HUES64 (cell line): ENCODE data around the gene ELANE.
A peak's percentile ranks its signal among the peaks of the same experiment; 100 is the strongest.
"Not testable (repeated sequence)": the region's sequence is repeated elsewhere in the genome, so short reads cannot be mapped to it uniquely, and the experiment has no call there.

Source experiments
- H3K27ac ChIP-seq: 2 replicates; pipeline ENCODE4 v1.7.0; 2013; ENCODE audit warnings: low read depth, low read length, inconsistent platforms
- H3K27me3 ChIP-seq: 2 replicates; pipeline ENCODE4 v1.6.1; 2013; ENCODE audit warnings: mild to moderate bottlenecking, low read length; ENCODE audit not compliant: insufficient read depth
- H3K36me3 ChIP-seq: 2 replicates; pipeline ENCODE4 v1.6.1; 2013; ENCODE audit warnings: mild to moderate bottlenecking, low read length; ENCODE audit not compliant: insufficient read depth
- H3K4me1 ChIP-seq: 2 replicates; pipeline ENCODE4 v1.6.1; 2013; ENCODE audit warnings: mild to moderate bottlenecking, low read length, moderate library complexity; ENCODE audit not compliant: insufficient read depth
- H3K4me3 ChIP-seq: 2 replicates; pipeline ENCODE4 v1.5.1; 2013; ENCODE audit warnings: mild to moderate bottlenecking, low read length, moderate library complexity
- H3K9ac ChIP-seq: 2 replicates; pipeline ENCODE4 v1.6.1; 2013; ENCODE audit warnings: mild to moderate bottlenecking, low read depth, low read length
- H3K9me3 ChIP-seq: 2 replicates; pipeline ENCODE4 v1.6.1; 2013; ENCODE audit warnings: low read depth, low read length; ENCODE audit not compliant: insufficient read depth
- WGBS: fragments of 150-250, 120-280 bp; methylation state at CpG from one replicate; pipeline ENCODE4 v1.1.7; 2013; ENCODE audit warnings: missing lambda C conversion rate; 5-methylcytosine and 5-hydroxymethylcytosine counted together

The ELANE gene

DNA sequence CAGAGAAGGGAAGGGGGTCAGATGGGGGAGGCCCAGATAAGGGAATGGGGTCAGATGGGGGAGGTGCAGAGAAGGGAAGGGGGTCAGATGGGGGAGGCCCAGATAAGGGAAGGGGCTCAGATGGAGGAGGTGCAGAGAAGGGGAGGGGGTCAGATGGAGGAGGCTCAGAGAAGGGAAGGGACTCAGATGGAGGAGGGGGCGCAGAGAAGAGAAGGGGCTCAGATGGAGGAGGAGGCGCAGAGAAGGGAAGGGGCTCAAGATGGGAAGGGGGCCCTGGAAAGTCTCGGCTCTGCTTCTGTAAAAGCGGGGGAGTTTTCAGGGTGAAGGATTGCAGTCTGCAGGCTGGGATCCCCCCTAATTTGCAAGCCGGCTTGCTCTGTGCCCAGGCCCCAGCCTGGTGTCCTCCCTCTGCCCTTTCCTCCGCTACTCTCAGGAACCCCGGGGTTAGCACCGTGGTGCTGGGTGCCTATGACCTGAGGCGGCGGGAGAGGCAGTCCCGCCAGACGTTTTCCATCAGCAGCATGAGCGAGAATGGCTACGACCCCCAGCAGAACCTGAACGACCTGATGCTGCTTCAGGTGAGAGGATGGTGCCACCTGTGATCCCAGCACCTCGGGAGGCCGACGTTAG is 22.9 kb upstream of the ELANE start:
- Histone ChIP-seq H3K9me3 (no peaks in the 10 kb centered on the region), H3K36me3 (no peaks in the 10 kb centered on the region), H3K9ac (no peak overlapping the region), H3K27ac (no peak overlapping the region), H3K27me3 (no peaks in the 10 kb centered on the region), H3K4me3 (no peak overlapping the region), H3K4me1 (no peaks in the 10 kb centered on the region)
- 82% methylated on average over 18 of the region's 18 CpGs for WGBS

DNA sequence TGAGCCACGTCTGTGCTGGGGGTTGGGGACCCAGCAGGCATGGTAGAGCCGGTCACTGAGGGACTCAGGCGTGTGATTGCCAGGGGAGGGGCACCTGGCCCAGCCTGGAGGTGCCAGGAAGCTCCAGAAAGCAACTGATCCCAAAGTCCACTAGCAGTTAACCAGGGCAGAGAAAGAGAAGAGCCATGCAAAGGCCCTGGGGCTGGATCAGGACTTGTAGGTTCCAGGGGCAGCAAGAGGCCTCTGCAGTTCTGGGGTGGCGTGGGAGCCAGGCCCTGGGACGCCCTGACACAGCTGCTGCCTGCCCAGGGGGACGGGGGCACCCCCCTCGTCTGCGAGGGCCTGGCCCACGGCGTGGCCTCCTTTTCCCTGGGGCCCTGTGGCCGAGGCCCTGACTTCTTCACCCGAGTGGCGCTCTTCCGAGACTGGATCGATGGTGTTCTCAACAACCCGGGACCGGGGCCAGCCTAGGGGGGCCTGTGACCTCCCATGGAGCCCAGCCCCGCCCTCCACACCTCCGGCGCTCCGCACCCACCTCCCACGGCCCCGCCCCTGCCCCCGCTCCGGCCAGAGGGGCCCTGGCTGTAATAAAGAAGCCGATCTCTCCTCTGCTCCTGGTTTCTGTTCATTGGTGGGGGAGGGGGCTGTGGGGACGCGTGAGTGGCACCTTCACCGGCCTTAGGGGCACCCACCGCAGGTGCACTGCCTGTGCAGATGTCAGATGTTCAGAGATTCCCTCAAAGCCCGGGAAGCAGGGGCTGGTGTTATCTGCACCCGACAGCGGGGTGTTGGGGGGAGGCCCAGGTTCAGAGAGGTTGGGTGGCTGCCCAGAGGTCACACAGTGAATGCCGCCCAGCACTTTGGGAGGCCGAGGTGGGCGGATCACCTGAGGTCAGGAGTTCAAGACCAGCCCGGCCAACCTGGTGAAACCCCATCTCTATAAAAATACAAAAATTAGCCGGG is 20.4 kb upstream of the ELANE start:
- no peak overlapping the region for H3K9ac ChIP-seq
- 82% methylated on average over 38 of the region's 38 CpGs for WGBS
- H3K4me1 ChIP-seq = no peaks in the 10 kb centered on the region
- H3K27ac ChIP-seq = no peak overlapping the region
- H3K36me3 ChIP-seq = no peaks in the 10 kb centered on the region
- H3K4me3 ChIP-seq = no peak overlapping the region
- H3K27me3 ChIP-seq = no peaks in the 10 kb centered on the region
- no peaks in the 10 kb centered on the region for H3K9me3 ChIP-seq

DNA sequence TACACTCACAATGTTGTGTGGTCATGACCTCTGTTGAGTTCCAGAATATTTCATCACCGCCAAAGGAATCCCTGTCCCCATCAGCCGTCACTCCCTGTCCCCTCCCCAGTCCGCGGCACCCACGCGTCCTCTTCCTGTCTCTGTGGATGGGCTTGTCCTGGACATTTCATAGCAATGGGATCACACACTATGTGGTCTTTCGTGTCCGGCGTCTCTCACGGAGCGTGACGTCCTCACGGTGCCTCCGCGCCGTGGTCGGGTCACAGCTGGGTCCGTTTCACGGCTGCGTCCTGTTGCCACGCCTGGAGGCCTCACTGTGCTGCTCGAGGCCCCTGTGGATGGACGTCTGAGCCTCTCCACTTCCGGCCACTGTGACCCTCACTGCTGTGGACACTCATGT is 17.9 kb upstream of the ELANE start:
- no peak overlapping the region for H3K4me3 ChIP-seq

DNA sequence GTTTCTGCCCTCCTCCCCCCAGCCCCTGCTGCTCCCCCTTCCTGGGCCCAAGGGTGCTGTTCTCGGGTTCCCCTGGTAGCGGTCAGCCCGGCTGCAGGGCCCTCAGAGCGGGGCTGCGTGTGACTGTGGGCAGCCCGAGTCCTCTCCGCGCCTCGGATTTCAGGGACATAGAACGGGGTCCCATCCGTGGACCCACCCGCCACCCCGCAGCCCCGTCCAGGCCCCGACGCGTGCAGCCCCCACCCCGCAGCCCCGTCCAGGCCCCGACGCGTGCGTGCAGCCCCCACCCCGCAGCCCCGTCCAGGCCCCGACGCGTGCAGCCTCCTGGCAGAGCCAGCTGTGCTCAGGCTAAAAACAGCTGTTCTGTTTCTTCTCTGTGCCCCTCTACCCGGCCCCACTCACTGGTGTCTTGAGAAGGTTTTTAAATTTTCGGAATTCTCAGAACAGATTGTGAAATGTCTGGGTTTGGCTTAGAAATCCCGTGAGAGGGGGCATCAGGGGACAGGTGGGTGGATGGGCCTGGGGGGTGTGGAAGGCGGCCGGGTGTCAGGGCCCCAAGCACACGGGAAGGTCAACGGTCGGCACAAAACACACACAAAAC is 16.8 kb upstream of the ELANE start:
- H3K9ac ChIP-seq = no peak overlapping the region
- no peak overlapping the region for H3K4me3 ChIP-seq
- no peaks in the 10 kb centered on the region for H3K36me3 ChIP-seq
- WGBS = 92% methylated on average over 31 of the region's 36 CpGs
- H3K9me3 ChIP-seq = no peaks in the 10 kb centered on the region
- H3K27ac ChIP-seq = no peak overlapping the region
- H3K4me1 ChIP-seq = no peaks in the 10 kb centered on the region
- no peaks in the 10 kb centered on the region for H3K27me3 ChIP-seq

More for the DNA sequence above, 17.9 kb upstream of the ELANE start:
- Histone ChIP-seq H3K4me1 (no peaks in the 10 kb centered on the region), H3K36me3 (no peaks in the 10 kb centered on the region), H3K27me3 (no peaks in the 10 kb centered on the region), H3K9ac (no peak overlapping the region), H3K27ac (no peak overlapping the region), H3K9me3 (no peaks in the 10 kb centered on the region)
- WGBS = 92% methylated on average over 24 of the region's 24 CpGs

DNA sequence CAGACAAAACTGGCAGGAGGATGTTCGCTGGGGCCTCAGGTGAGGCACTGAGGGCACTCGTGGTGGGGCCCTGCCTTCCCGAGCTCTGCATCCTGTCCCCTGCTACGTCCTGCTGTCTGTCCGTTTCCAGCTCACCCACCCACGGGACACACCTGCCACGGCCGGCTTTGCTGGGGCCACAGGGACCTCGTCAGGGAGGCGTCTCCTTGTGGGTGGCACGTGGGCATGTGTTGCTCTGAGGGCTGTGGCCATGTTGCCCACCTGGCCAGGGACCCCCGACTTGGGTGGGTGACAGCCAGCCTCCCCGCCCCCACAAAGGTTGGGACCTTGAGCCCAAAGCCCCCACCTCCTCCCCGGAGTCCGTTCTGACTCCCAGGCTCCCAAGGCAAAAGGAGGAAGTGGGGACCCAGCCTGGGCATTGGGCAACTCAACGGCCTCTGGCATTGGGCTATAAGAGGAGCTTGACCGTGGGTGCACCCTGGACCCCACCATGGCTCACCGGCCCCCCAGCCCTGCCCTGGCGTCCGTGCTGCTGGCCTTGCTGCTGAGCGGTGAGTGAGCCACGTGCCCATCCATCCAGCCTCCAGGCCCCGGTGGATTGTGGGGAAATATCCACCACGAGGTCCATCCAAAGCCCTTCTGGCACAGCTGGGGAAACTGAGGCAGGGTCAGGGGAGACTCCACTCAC is 11.4 kb upstream of the ELANE start, which contains the start of gene PRTN3:
Gene PRTN3, plus strand, starts transcription at position 481 of the 688 bp plus-strand sequence. Its CDS starts 10 bp downstream, at position 491.
- Histone ChIP-seq H3K9ac (no peak within 1 kb of the TSS), H3K27me3 (peaks cover 23% of the 10 kb centered on the region), H3K4me1 (no peaks in the 10 kb centered on the region), H3K9me3 (no peaks in the 10 kb centered on the region), H3K27ac (no peak within 1 kb of the TSS), H3K36me3 (no peaks in the 10 kb centered on the region), H3K4me3 (no peak within 1 kb of the TSS)
- WGBS = 85% methylated on average over 24 of the region's 24 CpGs

DNA sequence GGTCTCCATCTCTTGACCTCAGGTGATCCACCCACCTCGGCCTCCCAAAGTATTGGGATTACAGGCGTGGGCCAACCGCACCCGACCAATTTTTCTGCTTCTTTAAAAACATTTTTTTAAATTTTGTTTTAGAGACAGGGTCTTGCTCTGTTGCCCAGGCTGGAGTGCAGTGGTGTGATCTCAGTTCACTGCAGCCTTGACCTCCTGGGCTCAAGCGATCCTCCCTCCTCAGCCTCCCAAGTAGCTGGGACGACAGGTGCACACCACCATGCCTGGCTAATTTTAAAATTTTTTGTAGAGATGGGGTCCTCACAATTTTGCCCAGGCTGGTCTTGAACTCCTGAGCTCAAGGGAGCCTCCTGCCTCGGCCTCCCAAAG is 9.3 kb upstream of the ELANE start:
- H3K36me3 ChIP-seq, H3K27ac ChIP-seq, H3K4me1 ChIP-seq, H3K4me3 ChIP-seq, H3K9me3 ChIP-seq, H3K9ac ChIP-seq: not testable (repeated sequence)
- 93% methylated on average over 7 of the region's 7 CpGs for WGBS
- H3K27me3 ChIP-seq = peaks cover 23% of the 10 kb centered on the region

DNA sequence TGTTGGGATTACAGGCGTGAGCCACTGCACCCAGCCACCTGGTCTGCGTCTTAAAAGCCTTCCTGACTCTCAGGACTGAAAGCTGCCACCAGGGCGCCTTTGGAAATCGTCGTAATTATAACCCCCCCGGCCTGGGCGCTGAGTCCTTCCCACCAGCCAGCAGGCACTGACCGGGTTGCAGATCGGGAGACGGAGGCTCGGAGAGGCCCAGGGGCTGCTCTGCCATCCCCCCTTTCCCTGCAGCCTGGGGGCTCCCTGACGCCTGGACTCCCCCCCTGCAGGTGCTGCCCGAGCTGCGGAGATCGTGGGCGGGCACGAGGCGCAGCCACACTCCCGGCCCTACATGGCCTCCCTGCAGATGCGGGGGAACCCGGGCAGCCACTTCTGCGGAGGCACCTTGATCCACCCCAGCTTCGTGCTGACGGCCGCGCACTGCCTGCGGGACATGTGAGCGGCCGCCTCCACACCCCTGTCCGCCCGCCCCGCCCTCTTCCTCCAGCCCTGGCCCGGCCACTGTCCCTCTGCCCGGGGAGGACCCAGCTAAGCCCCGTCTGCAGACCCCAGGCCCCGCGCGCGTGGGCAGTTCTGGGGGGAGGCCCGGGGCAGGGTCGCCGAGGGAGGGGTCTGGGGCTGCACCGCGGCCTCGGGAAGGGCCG is 8.8 kb upstream of the ELANE start:
- Histone ChIP-seq H3K4me1 (no peaks in the 10 kb centered on the region), H3K27ac (no peak overlapping the region), H3K4me3 (peak overlapping the region; percentile 36), H3K9ac (no peak overlapping the region), H3K36me3 (no peaks in the 10 kb centered on the region), H3K9me3 (no peaks in the 10 kb centered on the region), H3K27me3 (peaks cover 23% of the 10 kb centered on the region)
- WGBS = 7% methylated on average over 46 of the region's 46 CpGs

DNA sequence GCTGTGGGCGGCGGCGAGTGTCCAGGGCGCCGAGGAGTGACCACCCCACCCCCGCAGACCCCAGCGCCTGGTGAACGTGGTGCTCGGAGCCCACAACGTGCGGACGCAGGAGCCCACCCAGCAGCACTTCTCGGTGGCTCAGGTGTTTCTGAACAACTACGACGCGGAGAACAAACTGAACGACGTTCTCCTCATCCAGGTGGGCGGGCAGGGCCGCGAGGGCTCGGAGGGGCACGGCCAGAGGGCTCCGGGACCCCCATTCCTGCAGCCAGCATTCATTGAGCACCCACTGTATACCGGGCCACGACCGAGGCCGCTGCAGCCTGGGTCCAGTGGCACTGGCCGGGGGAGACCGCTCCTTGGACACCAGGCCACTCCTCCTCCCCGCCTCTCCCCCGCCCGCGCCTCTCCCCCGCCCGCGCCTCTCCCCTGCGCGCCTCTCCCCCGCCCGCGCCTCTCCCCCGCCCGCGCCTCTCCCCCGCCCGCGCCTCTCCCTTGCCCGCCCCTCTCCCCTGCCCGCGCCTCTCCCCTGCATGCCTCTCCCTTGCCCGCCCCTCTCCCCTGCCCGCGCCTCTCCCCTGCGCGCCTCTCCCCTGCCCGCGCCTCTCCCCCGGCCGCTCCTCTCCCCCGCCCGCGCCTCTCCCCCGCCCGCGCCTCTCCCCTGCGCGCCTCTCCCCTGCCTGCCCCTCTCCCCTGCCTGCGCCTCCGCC is 8.1 kb upstream of the ELANE start:
- WGBS = 9% methylated on average over 55 of the region's 70 CpGs

DNA sequence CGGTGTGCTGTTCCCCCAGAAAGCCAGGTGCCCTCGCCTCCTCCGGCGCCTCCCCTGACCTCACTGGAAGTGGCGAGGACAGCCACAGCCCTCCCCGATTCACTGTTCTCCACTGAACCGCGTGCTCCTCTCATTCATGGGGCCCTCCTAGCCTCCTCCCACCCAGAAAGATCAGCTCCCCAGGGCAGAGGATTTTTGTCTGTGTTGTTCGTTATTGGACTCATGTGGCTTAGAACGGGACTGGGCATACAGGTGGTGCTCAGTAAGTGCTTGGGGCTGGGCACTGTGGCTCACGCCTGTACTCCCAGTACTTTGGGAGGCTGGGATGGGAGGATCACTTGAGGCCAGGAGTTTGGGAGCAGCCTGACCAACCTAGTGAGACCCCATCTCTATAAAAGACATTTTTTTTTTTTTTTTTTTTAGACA is 7.5 kb upstream of the ELANE start:
- no peak overlapping the region for H3K27ac ChIP-seq
- H3K4me3 ChIP-seq = no peak overlapping the region
- no peaks in the 10 kb centered on the region for H3K36me3 ChIP-seq
- H3K4me1 ChIP-seq = no peaks in the 10 kb centered on the region
- no peaks in the 10 kb centered on the region for H3K9me3 ChIP-seq
- 59% methylated on average over 11 of the region's 11 CpGs for WGBS
- peaks cover 23% of the 10 kb centered on the region for H3K27me3 ChIP-seq
- H3K9ac ChIP-seq = no peak overlapping the region

More for the DNA sequence above, 8.1 kb upstream of the ELANE start:
- Histone ChIP-seq H3K27me3 (peaks cover 23% of the 10 kb centered on the region), H3K4me3 (peak overlapping the region; percentile 36), H3K9me3 (no peaks in the 10 kb centered on the region), H3K27ac (no peak overlapping the region), H3K4me1 (no peaks in the 10 kb centered on the region), H3K9ac (no peak overlapping the region), H3K36me3 (no peaks in the 10 kb centered on the region)
